Measurements from ENCODE around the gene SLC5A4.
"Not testable (repeated sequence)": the region's sequence is repeated elsewhere in the genome, so short reads cannot be mapped to it uniquely, and the experiment has no call there.

Gene SLC5A4

DNA sequence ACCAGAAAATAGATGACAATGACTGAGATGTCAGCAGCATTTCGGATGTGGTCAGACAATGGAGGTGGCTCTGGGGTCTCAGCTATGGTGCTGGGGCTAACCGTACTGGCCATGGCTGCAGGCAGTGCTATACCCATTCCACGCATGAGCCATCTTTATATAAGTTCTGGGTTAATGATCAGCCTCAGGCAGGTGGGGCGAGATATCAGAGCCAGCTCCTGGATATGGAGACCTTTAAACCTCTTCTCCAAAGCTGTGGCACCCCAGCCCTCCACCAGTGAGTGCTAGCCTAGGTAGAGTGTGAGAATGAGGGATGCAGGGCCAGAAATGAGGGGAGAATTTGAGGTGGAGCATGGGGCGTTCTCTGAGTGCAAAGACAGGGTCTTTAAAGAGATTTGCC, at the start of gene SLC5A4:
TSS of gene SLC5A4 (minus strand) at position 131 of the 400 bp plus-strand sequence. CDS start at position 113, 18 bp downstream.
- DNase-seq, result no peak

DNA sequence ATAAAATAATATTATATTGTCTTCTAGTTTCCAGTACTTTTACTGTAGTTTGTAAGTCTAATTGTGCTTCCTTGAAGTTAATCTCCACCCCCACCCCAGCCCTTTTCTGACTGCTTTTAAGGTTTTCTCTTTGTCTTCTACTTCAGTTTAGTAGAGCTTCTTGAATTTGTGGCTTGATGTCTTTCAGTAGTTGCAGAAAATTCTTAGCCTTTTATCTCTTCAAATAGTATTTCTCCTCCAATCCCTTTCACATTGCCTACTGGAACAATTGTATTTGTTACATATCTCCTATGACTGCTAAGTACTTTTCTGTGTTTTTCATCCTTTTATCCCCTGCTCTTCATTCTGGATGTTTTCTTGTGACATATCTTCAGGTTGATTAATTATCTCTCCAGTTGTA, 38.8 kb upstream of the SLC5A4 start:
- DNase-seq, result not testable (repeated sequence)

- DNase-seq, result no peak
These were observed 31.2 kb upstream of the SLC5A4 start for GRCh38 chr22:32286290-32286840.

- no peak for DNase-seq
These were observed 25.9 kb upstream of the SLC5A4 start for GRCh38 chr22:32281072-32281471.

DNA sequence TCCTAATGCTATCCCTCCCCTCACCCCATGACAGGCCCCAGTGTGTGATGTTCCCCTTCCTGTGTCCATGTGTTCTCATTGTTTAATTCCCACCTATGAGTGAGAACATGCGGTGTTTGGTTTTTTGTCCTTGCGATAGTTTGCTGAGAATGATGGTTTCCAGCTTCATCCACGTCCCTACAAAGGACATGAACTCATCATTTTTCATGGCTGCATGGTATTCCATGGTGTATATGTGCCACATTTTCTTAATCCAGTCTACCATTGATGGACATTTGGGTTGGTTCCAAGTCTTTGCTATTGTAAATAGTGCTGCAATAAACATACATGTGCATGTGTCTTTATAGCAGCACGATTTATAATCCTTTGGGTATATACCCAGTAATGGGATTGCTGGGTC, 20.2 kb upstream of the SLC5A4 start:
- not testable (repeated sequence) for DNase-seq

- DNase-seq, result no peak
These were observed 16.2 kb upstream of the SLC5A4 start for GRCh38 chr22:32271389-32271788.

DNA sequence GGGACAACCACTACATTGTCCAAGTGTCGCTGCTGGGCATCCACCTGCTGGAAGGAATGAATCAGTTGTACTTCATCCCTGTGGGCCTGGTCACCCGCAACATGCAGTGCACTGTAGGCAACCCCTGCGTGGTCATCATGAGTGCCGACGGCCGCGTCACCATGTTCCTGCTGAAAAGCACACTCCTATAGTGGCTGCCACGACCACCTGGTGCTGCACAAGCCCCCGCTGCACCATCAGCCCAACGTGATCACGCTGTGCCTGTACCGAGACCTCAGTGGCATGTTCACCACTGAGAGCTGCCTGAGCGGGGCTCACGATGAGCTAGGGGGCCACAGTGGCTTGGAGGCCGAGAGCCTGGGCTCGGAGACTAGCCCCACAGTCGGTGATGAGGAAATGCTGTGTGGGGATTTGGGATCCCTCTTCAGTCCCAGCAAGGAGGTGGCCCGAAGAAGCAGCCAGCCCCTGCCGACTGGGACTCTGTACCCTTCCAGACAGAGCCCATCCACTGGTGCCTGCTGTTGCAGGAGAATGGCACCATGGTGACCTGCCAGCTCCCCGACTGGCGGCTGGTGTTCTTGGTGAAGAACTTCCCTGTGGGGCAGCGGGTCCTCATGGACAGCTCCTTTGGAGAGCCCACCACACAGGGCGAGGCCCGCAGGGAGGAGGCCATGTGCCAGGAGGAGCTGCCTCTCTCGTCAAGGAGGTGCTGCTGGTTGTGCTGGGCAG, 15.7 kb upstream of the SLC5A4 start:
- no peak for DNase-seq

GRCh38 chr22:32269316-32269715, 14.2 kb upstream of the SLC5A4 start:
- DNase-seq, result no peak

- DNase-seq, result no peak
These were observed 11.9 kb upstream of the SLC5A4 start for GRCh38 chr22:32267011-32267410.

- DNase-seq, result peak; percentile 63
These were observed 11.0 kb upstream of the SLC5A4 start for GRCh38 chr22:32265882-32266767.

GRCh38 chr22:32263678-32264077, 8.5 kb upstream of the SLC5A4 start:
- not testable (repeated sequence) for DNase-seq

DNA sequence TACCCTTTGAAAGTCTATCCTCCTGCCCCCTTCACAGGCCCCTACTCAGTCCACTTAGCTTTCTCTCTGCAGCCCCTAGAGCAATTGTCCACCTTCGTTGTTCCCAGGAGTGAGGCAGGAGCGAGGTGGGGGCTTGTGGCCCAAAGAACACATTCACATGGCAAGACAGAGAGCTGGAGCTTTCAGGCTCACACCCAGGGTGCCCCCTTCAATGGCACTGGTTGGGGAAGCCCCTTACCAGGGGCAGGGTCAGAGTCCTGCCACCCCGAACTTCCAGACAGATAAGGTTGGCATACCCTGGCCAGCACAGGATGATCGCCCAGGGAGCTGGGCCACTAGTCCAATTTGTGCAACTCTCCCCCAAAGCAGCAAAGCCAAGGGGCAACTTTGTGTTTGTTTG, 6.2 kb upstream of the SLC5A4 start:
- DNase-seq, result no peak

DNA sequence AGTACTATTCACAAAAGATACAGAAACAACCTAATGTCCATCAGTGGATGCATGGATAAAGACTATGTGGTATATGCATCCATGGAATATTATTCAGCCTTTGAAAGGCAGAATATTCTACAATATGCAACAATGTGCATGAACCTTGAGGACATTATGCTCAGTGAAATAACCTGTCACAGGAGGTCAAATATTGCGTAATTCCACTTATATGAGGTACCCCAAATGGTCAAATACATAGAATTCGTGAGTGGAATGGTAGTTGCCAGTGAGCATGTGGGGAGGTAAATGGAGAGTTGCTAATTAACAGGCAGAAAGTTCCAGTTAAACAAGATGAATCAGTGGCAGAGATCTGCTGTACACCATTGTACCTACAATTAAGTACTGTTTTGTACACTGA, 3.6 kb upstream of the SLC5A4 start:
- no peak for DNase-seq

DNA sequence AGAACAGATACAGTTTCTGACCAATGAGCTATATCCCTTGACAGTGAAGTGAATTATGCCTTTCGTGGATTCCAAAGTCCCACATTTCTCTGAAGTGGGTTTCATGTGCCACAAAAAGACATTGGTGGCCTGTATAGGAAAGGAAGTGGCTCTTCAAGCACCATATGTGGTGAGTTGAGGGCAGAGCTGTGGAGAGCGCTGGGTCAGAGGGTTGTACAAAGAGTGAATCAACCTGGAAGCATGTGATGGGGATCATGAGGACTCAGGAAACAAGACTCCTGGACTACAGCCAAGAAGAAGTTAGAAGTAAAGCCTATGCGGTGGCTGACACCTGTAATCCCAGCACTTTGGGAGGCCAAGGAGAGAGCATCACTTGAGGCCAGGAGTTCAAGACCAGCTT, 579 bp upstream of the SLC5A4 start:
- DNase-seq, result no peak

DNA sequence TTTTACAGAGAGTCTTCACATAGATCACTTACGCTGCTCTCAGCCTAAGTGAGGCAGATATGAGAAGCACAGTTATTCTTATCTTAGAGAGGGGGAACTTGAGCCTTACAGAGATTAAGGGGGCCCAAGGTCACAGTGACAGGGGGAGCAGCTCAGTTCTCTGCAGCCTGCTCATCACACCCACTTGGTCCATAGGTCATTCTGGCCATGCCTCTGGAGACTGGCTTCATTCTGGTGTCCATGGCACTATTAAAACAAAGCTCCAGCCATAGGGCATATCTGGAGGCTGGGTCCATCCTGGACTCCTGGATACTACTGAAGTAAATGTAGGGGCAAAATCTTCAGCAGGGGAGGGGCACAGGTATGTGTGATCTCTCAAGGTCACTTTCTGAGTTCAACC, 5.9 kb downstream of the SLC5A4 start:
- DNase-seq, result no peak

DNA sequence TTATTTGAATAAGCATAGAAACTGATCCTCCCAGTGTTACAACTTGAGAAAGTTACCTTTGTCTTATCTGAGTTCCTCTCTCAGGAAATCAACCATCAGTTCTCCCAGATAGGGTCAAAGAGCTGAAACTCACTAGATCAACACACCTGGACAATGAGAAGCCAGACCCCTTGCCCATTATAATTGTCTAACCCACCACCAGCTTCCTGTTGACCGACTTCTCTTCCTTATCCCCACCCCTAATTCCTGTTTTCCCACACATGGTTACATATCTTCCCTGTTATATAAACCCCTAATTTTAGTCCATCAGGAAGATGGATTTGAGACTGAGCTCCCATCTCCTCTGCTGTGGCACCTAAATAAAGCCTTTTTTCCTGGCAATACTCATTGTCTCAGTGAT, 6.9 kb downstream of the SLC5A4 start:
- no peak for DNase-seq

DNA sequence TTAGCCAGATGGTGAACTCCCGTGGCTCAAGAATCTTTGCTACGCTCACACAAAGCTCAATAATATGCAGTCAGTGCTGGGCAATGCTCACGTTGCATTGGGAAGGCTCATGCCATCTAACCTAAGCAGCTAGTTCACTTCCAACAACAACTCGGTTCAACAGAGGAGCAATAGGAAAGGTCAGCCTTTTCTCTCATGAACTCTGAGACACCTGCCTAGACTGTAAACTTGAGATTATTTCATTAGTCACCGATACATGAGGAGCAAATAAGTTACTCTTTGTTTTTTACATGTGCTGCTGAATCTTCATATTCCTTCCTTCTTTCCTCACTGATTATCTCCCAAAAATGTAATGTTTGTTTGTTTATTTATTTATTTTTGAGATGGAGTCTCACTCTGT, 9.0 kb downstream of the SLC5A4 start:
- no peak for DNase-seq

GRCh38 chr22:32245042-32245441, 10.1 kb downstream of the SLC5A4 start:
- no peak for DNase-seq

GRCh38 chr22:32244547-32244946, 10.6 kb downstream of the SLC5A4 start:
- no peak for DNase-seq

- DNase-seq, result no peak
These were observed 14.7 kb downstream of the SLC5A4 start for GRCh38 chr22:32240461-32240860.

DNA sequence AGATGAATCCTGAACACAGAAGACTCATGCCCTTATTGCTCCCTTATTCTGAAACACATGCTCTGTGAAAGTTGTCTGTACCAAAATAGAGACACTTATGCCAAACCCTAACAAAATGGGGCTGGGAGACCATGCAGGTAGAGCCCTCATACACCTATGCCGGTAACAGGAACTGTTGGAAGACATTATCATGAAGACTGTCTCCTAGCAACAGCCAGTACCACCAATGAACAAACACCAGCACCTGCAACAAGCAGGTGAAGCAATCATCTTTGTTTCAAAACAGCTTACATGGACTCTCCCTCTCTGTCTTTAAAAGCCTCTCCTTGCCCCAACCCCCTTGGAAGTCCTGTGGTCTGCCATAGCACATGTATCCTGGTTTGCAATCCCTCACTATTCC, 17.2 kb downstream of the SLC5A4 start:
- no peak for DNase-seq

DNA sequence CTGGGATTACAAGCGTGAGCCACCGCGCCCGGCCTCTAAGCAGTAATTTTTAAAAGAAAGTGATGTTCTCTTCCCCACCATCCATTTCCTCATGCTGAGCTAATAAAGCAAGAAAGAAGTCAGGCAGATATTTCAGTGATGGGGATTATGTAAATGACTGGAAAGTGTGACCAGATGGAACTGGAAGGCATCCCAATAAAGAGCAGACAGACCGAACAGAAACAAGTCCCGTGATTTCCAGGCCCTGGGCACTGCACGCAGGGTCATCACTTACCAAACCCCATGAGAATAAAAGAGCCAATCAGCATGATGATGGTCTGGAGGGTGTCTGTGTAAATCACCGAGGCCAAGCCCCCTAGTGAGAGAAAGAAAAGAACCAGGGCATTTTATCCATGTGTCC, 18.2 kb downstream of the SLC5A4 start:
- no peak for DNase-seq

DNA sequence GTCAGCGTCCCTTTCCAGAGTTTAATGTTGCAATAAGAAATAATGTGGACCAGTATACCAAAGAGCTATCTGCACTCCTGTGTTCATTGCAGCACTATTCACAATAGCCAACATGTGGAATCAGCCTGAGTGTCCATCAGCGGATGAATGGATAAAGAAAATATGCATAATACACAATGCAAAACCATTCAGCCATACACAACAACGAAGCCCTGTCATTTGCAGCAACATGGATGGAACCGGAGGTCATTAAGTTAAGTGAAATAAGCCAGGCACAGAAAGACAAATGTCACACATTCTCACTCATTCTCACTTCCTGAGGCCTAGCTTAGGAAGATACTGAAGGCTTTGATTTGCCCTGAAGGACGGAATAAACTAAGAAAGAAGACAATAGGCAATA, 22.1 kb downstream of the SLC5A4 start:
- DNase-seq, result no peak
